ENCODE data around the gene ZNF430. TPM values are rescaled to one million over a fixed set of nuclear protein-coding genes. Genes with fewer than 3 reads are reported as not detected.

The ZNF430 gene
- total and polyA plus RNA-seq, 9 of the 15 experiments (the other 6 are each of a cell fraction or from before 2014, with no cell fraction given), result 4.7 to 15.4 (median 9.4) TPM

- TF ChIP-seq FOXA3 (CRISPR knock-in tag; conservative IDR thresholded peaks at IDR 0.05 in 1 of 2, IDR thresholded peaks at IDR 0.05 in 1 of 2) (no peak), TBL1XR1 (IDR thresholded peaks at IDR 0.05; ENCODE audit: low read length in 2 of 2) (no peak), NFYB (IDR thresholded peaks at IDR 0.05; ENCODE audit: extremely low read depth, insufficient read length) (peak; percentile 97), ELF2 (CRISPR knock-in tag; IDR thresholded peaks at IDR 0.05) (no peak), HMG20B (CRISPR knock-in tag; IDR thresholded peaks at IDR 0.05) (no peak), HBP1 (CRISPR knock-in tag; IDR thresholded peaks at IDR 0.05) (no peak), ESRRB (CRISPR knock-in tag; IDR thresholded peaks at IDR 0.05; ENCODE audit: borderline replicate concordance) (no peak), HNRNPH1 (optimal IDR thresholded peaks at IDR 0.05; ENCODE audit: low read depth, low read length) (no peak), MED1 (CRISPR knock-in tag; IDR thresholded peaks at IDR 0.05; ENCODE audit: borderline replicate concordance) (no peak), MXD1 (CRISPR knock-in tag; IDR thresholded peaks at IDR 0.05; ENCODE audit: borderline replicate concordance, poor library complexity, severe bottlenecking) (no peak), SAFB2 (IDR thresholded peaks at IDR 0.05; ENCODE audit: borderline replicate concordance, low read depth, low read length, severe bottlenecking) (no peak), ZBTB11 (CRISPR knock-in tag; IDR thresholded peaks at IDR 0.05) (no peak), USF2 (CRISPR knock-in tag; IDR thresholded peaks at IDR 0.05) (no peak), GATA2 (CRISPR knock-in tag; IDR thresholded peaks at IDR 0.05) (peak; percentile 20; the same call in 1 of the 2 replicates), NFE2 (IDR thresholded peaks at IDR 0.05; ENCODE audit: low read depth) (no peak), ZNF143 (CRISPR knock-in tag; IDR thresholded peaks at IDR 0.05) (no peak), COPS2 (conservative IDR thresholded peaks at IDR 0.05) (no peak), PHF8 (IDR thresholded peaks at IDR 0.05; ENCODE audit: borderline replicate concordance, low read length) (peak; percentile 94), CC2D1A (IDR thresholded peaks at IDR 0.05) (peak; percentile 83), ARID2 (IDR thresholded peaks at IDR 0.05) (no peak), ERF (CRISPR knock-in tag; IDR thresholded peaks at IDR 0.05) (0 out of 2 replicates have a peak, but pooled peaks have one; percentile 60)
Observed at GRCh38 chr19:21082011-21082975, 61.8 kb downstream of the ZNF430 start, which contains the start of gene ZNF714 (continued).

Measured in K562 (cell line).